DMS153 treated with DMSO at 0.1 percent for 48 hours (cell line): Measurements from ENCODE around the gene RHBDF2.
A peak's percentile ranks its signal among the peaks of the same experiment; 100 is the strongest.

Experiments used
- DNase-seq: peaks from one replicate; lab custom pipeline; 2025; ENCODE audit not compliant: unreplicated experiment; lab: John Stamatoyannopoulos, UW

The RHBDF2 gene

DNA sequence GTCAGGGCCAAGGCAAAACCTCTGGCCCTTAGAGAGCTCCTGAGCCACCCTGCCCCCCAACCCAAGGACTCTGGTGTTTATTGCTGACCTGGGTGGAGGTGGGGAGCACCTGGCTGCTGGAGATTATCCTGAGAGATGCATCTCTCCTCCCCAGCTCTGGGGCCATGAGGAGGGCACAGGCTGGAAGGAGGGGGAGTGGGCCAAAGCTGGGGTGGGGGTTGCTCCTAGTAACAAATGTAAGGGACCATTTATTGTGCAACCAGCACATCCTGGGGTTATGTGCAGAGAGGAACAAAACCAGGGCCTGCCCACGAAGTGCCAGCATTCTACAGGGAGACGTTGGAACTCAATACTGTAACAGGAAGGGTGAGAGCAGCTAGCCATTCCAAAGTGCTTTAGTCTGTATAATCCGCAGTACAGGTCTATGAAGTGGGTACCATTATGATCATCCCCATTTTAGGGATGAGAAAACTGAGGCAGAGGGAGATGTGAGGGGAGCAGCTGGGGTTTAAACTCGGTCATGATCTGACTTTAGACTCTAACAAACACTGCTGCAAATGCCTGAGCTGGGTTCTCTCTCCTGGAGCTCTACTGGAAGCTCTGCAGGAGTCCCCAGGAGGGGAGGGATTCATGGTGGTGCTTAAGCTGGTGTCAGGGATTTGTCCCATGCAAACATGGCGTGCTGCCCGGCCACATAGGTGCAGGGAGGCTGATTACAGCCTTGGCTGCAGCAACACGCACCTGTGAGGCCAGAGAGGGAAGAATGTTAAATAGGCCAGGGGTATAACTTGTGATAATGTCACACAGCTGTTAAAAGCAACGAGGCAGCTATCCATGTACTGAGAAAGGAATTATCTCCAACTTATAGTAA, 1.4 kb upstream of the RHBDF2 start:
- DNase-seq: no peak

- no peak for DNase-seq
These were observed 644 bp upstream of the RHBDF2 start for GRCh38 chr17:76501827-76502307.

DNA sequence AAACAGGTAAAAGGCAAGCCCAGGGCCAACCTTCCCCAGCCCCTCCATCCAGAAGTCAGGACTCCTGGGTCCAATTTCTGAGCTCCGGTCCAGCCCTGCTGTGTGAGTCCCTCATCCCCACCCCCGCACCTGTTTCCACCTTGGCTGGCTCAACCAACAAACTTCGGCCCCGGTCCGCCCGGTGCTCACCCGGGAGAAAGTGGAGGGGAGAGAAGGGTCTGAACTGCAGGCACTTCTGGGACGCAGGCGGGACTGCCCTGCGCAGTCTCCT, 541 bp downstream of the RHBDF2 start:
- DNase-seq: no peak

DNA sequence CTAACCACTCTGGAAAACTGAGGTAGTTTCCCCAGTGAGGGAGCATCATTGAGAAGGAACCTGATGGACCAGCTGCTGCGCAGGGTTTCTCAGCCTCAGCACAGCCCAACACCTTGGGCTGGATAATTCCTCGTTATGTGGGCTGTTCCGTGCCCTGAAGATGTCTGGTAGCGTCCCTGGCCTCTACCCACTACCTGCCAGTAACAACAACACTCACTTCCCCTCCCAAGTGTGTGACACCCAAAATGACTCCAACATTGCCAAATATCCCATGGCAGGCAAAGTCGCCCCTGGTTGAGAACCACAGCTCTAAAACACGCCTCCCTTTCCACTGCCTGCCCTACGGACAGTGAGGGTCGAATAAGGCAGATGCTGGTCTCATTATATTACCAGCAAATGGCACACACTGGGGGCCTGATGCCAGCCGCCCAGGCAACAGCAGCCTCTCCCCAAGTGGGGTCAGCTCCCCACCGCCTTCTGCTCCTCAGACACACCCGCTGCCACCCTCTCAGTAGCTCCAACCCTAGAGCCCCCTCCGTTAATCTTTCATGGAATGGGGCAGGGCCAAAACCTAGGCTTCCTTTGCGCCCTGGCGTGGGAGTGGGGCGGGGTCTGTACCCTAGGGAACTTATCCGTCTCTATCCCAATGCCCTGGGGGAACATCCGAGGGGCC, 1.0 kb downstream of the RHBDF2 start:
- DNase-seq: no peak

DNA sequence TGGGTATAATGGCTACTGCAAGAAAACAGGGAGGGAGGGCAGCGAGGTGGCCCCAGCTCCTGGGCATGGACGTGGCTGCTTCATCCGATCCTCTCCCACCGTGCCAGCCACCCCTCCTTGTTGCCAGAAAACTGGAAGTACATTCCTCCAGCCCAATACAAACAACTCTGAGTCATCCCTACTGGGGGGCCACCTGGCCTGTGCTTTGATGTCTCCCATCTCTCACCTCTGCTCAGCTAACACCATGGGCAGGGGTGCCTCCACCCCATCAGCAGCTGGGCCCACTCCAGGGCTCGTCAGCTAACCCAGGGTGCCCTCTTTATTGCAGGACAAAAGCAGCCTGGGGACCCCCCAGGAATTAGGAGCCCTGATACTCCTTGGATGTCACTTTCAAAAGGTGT, 2.0 kb downstream of the RHBDF2 start:
- DNase-seq: no peak

GRCh38 chr17:76498876-76499251, 2.4 kb downstream of the RHBDF2 start:
- DNase-seq: no peak

DNA sequence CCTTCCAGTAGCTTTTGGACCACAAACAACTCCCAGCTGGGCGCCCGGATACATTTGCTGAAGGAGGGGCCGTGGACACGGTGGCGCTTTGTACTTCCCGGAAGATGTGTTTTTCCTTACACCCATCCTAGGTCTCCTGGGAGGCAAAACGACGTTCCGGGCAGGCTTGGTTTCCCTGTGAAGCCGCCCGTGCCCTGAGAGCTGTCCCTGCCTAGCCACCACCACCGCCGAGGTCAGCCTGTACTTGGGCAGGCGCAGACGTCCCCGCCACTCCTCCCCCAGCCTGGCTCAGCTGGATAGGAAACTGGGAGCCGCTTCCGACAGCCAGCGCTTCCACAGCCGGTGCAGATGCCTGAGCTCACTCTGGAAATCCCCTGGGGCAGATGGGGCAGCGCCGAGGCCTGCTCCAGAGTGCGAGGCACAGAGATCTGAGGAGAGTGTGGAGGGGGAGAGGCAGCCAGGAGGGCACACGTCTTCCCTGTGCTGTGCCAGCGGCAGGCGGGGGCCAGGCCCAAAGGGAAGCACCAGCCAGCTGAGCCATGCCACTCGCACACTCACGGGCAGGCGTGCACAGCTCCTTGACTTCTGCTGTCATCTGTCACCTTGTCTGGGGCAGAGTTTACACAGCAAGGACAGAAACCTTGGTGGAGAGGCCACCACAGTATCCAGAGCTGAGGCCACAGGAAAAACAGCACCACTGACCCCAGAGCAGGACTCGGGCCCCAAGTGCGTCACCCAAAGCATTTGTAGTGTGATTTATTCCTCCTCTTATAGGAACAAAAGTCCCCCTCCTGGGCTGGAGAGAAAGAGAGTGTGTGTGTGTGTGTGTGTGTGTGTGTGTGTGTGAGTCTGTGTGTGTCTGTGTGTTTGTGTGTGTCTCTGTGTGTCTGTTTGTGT, 3.0 kb downstream of the RHBDF2 start:
- peak; percentile 39 for DNase-seq

DNA sequence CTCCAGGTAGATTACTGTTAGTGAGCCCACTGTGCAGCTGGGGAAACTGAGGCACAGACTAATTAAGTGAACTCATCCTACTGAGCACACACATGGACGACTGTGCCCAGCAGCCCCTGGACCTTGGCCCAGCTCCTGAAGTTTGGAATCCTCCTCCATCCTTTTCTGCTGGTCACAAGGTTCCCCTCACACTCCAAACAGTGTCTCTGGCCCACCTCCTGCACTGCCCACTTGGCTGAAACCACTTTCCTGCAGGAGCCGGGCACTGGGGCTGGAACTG, 3.6 kb downstream of the RHBDF2 start:
- no peak for DNase-seq

- no peak for DNase-seq
These were observed 4.8 kb downstream of the RHBDF2 start for GRCh38 chr17:76496464-76496863.

GRCh38 chr17:76495663-76496400, 5.4 kb downstream of the RHBDF2 start:
- no peak for DNase-seq

GRCh38 chr17:76493505-76494167, 7.6 kb downstream of the RHBDF2 start:
- DNase-seq: no peak

- no peak for DNase-seq
These were observed 8.2 kb downstream of the RHBDF2 start for GRCh38 chr17:76492989-76493501.

DNA sequence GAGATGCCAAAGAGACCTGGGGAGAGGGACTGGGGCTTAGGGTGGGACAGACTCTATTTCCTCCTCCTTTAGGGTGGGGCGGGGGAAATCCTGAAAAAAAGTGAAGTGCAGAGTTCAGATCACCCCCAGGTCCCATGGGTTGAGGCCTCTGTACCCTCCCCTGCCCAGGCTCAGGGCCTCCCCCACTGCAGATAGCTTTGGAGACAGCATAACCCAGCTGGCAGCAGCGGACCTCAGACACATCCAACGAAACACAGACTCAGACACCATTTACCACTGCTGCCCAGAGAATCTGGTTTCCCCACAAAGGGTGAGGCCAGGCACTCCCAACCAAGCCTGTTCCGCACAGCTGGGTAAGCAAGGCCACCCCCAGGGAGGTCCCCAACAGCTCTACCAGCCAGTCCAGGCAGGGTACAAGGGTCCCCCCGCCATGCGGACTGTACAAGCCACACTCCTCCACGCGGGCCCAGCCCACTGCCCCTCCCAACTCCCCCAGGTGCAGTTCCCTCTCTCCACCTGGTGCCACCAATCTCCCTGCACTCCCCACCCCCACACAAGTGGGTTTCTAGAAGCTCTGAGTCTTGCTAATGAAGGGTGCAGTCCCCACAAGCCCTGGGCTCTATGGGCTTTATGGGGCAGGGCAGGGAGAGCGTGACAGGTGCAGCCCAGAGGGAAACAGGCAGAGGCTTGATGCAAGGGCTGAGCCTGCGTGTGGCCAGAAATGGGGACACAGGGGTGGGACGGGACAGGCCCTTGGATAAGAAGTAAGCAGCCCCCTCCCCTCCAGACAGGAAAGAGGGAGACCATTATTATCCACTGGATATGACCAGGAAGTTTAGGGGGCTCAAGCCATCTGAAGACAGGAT, 8.9 kb downstream of the RHBDF2 start:
- DNase-seq: no peak

GRCh38 chr17:76491271-76492122, 9.7 kb downstream of the RHBDF2 start:
- DNase-seq: no peak

GRCh38 chr17:76490112-76490710, 11.0 kb downstream of the RHBDF2 start:
- no peak for DNase-seq

DNA sequence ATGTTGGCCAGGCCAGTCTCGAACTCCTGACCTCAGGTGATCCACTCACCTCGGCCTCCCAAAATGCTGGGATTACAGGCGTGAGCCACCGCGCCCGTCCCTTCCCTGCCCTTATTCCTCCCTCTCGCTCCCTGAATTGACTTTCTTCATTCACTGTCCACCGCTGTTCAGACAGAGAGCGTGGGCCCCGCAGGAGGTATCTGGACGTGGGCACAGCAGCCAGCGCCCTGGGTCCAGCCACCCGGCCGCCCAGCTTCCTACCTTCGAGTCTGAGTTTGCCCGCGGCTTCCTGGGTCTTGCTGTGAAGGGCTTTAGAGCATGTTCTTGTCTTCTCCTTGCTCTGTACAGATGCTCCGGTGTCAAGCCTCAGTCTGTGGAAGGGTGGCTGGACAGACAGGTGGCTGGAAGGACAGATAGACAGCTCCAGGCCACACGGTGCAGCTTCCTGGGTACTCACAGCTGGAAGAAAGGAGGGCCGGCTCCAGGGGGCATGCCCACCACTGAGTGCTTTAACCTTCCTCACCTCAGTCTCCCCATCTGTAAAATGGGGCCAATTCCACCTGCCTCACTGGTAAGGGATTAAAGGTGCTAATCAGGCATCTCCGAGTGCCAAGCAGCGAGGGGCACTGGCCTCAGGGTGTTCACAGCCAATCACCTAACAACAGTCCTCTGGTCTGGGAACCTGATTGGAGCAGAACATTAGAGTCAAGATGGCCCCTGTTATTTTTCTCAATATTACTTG, 13.6 kb downstream of the RHBDF2 start:
- DNase-seq: no peak

DNA sequence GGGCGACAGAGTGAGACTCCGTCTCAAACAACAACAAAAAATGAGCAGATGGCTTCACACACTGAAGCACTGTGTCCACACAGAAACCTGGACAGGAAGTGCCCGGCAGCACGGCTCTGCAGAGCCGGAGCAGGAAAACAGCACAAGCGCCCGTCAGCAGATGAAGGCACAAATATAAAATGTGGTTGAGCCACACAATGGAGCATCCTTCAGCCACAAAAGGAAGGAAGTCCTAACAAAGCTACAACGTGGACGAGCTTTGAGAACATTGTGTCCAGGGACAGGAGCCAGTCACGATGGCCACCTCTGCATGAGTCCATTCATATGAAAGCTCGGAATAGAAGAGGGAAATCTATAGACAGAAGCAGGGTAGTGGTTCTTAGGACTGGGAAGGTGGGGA, 15.7 kb downstream of the RHBDF2 start:
- peak; percentile 80 for DNase-seq
